HG03575 (cell line): Measurements from ENCODE around the gene RGL1.

Experiments used
- ATAC-seq: cut with Tn5 transposase; IDR thresholded peaks from one replicate; pipeline ENCODE4 v1.9.1; 2021; ENCODE audit not compliant: unreplicated experiment, insufficient number of reproducible peaks, low FRiP score; ENCODE audit errors: extremely low read depth

RGL1 gene

DNA sequence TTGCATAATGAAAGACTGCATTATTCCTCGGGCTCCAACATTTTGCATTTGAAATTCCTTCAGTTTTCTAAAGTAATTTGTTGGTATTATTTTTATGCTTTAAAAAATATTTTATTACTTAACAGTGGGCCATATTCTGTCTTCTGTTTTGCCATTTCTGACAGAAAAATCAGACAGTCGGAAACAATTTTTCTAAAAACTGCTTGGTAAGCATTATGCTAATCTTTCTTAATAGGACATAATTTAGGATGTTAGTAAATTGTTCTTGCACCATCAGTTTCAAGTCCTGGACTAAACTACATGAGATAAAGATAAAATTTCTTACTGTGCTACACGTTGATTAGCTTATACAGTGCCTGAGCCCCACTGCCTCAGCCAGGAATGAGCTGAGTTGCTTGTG lies 11.2 kb downstream of the RGL1 start:
- ATAC-seq: no peak

DNA sequence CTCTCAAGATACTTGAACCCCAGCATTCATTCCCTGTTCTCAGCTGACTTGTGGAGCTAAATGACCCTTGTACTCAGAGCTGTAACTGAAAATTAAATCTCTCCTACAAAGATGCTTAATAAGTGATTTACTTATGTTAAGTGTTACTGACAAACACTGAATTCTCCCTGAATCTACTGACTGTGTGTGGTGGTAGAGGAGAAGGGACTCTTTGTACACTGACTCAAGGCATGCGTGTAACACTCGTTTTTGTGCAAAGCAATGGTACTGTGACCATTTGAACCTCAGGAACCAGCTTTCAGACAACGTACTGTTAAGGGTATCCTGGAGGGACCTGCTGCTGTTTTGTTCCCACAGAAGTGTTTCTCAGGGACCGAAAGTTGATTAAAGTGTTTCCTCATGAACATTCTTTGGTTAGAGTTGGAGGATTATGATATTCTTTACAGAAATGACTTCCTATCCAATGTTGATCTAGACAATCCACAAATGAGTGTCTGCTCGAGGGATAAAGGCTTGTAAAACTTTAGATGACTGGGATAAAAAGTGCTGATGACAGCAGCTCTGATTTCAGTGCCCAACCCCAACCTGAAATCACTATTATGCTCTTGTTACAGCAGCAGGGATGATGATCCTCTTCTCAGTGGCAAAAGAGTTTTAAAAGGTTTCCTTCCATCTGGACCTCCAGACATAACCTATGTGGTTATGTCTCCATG lies 12.8 kb downstream of the RGL1 start:
- no peak for ATAC-seq

DNA sequence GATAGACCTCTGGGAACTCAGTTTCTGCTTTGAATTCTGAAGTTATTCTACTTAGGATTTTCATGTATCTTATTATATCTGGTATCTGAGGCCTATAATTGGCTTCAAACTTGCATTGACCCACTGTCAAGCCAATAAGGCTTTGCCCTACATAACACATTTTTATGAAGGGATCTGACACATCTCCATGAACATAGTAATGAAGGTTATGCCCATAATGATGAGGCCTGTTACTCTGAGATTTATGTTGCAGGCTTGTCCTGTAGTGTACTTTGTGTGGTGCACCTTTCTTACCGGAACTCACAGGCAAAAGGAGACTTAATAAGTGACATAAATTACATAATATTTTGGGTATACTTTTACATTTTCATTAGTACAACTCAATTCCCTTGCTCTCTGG lies 14.1 kb downstream of the RGL1 start:
- ATAC-seq: no peak

DNA sequence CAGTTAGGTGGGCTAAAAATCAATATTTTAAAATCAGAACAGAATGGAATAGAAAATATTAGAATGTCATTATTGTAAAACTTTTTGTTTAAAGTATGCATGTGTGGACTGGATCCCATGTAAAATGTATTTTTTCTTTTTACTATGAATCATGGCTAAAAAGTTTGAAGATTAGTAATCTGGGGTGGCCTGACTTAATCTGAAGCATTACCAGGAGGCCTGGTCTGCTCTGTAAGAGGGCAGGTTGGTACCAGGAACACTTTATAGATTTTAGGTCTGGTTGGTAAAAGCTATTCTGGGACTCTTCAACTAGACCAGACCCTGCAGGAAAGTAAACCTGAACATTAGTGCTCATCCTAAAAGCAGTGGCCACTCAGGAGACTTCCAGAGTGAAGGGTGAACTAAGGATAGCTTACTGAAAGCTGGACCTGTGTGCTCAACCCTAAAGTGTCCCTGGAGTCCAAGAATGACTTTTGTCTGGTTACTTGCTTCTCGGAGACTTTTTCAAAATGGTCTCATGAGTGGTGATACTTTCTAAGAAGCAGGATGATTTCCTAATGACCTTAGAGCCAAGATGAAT lies 16.5 kb downstream of the RGL1 start:
- ATAC-seq: no peak

DNA sequence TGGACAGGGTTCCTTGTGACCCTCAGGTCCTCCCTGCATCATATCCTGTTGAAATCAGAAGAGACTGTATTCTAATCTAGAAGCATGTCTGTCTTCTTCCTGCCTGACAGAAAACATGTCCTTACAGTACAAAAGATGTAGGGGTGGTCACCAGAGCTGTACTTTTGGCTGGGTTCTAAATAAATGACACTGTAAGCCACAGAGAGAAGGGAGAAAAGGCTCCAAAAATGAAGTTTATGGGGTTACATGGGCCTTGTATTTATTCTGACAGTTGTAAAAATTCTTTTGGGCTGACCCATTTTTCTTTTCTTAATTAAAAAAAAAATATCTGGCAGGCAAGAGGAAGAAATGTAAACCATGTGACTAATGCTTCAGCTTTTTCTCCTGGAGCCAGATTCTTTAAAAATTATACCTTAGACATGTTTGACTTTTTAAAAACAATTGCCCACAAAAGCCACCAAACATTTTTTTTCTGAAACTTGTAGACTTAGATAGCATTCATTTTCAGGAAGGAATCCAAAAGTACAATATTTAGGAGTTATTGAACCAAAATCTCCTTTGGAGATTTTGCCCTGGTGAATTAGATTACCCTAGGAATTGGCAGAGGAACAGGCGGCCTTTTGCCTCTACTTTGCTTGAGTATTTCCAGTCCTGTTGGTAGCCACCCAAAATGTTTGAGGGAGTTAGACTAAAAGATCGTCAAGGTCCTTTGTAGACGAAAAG lies 17.1 kb downstream of the RGL1 start:
- ATAC-seq: no peak

DNA sequence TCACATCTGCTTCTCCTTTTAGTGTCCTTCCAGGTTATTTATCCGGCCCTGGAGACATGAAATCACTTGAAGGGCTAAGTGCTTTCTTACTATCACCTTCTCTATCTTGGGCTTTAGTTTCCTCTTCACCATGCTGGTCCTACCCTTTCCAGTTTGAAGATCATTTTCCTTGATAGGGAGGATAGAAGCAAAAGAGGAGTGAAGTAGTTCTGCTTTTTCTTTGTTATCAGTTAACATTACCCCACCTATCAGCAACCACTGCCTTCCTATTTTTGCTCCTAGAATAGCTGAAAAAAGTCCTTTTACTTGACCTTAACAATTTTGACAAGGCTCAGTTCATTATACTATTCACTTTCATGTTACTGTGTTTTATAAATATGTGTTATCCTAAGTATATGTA lies 19.4 kb downstream of the RGL1 start:
- ATAC-seq: no peak

DNA sequence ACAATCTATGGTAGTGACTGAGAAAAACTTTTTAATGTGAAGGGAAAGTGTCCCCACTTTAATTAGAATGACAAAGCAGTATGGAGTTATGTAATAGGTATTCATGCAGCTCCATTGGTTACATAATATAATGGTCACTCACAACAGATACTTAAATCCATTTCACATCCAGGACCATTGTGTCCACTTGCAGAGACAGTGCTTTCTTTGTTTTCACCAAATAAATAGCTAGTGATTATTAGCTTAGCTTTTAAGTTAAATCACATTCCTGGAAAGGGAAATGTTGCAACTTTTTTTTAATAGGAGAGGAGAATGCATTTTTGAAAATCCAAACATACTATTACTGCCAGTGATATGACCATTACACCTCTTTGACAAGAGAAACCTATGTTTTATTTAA lies 22.9 kb downstream of the RGL1 start:
- ATAC-seq: no peak

DNA sequence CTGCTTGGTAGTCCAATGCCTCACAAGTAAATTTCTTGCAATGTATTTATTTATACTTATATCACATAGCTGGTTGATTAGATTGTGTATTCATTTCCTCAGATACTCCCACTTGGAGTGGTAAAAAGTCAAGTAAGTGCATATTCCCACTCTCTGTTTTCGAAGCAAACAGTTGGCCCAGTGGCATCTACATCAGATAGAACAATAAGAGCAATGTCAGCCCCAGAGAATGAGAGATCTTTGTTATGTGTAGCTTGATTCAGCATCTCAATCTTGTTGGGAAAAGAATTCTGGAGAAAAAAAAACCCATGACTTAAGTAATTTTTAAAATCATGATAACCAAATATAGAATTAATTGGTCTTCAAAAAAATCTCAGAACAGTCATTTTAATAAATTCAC lies 25.5 kb downstream of the RGL1 start:
- ATAC-seq: no peak

DNA sequence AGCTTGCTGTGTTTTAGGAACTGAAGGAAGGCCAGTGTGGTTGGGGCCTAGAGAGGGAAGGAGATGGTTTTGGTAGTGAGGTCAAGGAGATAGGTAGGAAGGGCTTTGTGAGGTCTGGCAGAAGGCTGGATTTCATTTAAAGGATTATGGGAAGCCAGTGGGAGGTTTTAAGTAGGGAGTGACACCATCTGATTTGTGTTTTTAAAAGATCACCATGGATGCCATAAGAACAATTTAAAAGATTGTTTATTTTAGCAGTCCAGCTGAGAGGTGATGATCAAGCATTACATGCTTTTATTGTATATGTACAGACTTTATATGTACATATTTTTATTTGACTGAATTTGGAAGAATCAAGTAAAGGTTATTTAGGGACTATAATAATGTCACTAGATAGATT lies 26.4 kb downstream of the RGL1 start:
- no peak for ATAC-seq

DNA sequence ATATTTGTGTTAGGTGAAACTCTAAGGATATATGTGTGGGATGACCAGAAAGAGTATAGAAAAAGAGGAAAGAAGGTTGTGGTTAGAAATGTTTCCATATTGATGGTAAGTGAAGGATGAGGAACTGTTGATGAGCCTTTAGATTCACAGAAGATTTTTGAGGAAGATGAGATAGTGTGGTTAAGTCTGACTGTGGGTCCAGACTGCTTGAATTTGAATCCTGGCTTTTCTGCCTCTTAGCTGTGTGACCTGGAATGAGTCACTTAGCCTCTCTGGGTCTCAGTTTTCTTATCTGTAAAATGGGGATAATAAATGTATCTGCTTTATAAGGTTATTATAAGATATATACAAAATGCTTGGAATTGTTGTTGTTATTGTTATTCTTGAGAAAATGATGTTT lies 27.5 kb downstream of the RGL1 start:
- no peak for ATAC-seq

DNA sequence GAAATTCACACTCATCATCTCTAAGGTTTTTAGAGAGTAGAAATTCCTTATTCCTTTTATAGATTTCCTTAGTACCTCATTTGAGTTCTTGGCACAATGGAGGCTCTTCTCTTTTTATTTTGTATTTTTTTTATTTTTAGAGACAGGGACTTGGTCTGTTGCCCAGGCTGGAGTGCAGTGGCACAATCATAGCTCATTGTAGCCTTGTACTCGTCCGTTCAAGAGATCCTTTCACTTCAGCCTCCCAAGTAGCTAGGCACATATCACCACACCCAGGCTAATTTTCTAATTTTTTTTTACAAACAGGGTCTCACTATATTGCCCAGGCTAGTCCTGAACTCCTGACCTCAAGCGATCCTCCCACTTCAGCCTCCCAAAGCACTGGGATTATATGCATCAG lies 29.6 kb downstream of the RGL1 start:
- no peak for ATAC-seq

DNA sequence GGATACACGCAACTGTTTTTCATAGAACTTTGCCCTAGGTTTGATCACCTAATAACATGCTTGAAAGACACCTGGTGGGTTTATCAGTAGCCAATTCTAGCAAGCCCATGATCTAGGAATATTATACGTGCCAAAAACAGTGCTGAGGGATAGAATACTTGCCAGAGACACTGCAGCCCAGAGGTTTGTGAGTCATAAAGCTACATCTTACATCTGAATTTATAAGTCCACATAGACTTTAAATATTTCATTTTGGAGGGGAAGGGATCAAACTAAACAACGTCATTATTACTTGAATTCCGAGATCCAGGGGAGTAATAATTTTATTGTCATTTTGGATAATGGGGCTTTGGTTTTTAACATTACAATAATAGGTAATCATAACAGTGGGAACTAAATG lies 31.7 kb downstream of the RGL1 start:
- ATAC-seq: no peak

DNA sequence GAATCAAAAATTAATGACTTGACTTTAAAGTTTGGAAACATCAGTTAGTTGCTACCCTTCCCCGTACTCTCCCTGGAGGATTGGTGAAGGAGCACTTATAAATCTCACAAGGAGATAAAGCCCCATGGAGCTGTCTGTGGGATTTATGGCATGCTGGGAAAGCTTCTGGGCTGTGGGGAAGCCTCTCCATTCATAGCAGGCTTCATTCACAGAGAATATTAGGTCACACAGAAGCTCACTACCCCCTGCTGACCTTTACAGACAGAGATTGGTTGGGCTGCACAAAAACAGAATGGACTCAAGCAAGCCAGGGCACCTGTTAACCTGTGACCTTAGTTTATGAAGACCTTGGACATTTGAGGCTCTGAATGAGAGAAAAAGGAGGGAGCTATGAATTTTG lies 32.1 kb downstream of the RGL1 start:
- no peak for ATAC-seq

DNA sequence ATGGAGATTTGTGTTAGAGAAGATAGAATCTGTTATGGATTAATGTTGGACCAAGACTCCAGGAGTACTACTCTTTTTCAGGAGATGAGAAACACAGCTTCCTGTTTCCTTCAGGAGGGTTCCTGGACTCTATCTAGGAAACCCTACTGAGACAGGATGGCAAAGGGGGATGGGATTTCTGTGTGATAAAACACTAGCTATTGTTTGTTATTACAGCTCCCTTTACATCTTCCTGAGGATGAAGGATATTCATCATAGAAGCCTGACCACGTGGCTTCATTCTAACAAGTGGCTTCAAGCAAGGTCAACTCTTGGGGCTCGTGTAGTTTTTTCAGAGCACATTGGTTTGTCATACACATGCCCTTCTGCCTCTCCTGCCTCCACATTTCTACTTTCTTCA lies 33.3 kb downstream of the RGL1 start:
- no peak for ATAC-seq

DNA sequence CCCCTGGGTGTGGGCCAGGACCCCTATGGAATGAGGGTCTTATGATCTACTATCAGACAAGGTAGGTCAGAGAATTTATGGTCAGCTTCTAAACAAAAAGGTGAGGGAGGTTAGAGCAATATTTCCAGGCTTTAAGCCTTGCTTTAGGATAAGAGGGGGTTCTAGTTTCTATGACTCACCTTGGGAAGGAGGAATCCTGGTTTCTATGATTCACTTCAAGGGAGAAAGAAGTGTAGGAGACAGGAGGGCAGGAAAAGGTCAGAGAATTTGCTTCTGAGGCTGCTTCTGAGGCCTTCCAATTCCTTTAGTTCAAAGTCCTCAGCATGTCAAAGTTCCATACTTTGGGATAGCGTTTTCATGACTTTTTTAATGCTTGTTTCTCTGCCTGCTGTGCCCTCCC lies 35.2 kb downstream of the RGL1 start:
- no peak for ATAC-seq

DNA sequence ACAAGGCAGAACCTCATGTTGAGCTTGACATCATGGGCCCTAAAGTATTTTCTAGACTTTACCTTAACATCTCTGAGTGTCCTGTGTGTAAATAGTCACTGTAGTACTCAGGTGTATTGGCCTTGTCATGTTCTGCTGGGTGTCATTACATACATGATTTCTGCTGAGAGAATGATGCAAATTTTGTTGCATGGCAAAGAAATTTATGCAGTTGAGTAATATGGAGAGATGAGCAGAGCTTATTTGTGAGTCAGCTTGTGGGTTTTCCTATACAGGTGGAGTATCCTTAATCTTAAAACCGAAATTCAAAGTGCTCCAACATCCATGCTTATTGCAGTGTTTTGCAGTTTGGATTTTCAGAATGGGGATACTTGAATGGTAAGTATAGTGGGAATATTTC lies 36.6 kb downstream of the RGL1 start:
- no peak for ATAC-seq

DNA sequence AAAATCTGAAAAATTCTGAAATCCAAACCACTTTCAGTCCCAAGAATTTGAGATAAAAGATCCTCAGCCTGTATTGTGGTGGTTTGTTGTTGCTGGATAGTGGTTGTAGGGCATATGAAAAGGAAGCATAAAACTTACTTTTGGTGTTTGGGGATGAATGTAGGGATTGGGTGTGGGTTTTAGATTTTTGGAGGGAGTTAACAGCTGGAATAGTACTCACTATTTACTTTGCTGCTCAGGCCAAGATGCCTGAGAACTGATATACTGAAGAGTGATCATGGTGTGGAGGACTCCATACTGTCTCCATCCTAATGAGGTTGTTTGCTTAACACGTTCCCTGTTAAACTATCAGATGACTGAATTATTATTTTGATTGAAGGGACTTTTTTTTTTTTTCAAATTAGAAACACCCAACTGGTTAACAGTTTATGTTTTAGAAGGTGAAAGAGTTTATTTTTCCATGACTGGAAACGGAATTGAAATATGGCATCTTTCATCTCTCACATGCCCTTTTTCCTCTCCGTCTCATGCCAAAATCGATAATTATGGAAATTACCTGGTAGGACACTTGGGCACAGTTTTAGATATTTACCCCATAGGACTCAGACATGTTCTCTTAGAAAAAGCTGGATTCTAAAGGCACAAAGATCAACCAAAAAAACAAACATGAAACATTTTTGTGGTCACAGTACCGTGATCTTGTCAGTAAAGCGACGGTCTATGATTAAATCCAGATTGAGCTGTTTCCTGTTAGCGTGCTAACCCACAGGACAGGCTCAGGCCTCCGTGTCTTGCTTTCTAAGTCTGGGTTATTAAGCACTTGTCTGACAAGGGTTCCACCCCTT lies 37.3 kb downstream of the RGL1 start:
- peak; percentile 63 for ATAC-seq

DNA sequence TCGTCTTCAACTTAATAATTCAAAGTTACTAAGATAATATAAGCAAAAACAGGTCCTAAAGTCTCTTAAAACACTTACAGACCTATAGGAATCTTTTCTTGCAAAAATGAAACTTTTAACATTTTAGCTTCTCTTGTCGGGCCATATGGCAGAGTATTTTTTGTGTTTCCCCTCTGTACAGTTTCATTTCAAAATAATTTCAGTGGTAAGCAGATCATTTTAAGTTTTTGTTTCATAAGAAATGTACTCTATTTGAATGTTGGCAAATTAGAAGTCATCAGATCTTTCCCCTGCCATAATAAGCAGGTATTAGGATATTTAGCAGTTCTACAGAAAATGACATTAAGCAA lies 37.9 kb downstream of the RGL1 start:
- peak; percentile 24 for ATAC-seq

DNA sequence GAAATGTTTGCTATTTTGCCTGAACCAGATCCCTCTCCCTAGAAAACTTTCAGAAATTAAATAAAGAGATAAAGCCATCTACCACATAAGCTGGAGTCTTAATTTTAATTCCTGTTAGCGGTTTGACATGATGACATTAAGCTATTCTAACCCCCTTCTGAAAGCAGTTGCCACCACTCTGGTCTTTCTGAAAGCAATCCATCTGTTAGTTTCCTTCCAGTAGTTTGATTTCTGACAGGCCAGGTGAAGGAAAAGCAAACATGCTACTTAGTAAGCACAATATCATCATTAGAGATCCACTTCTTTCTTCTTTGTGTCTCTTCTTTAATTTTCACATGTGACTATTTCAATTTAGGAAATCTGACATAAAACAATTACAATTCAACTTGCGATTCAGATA lies 39.9 kb downstream of the RGL1 start:
- no peak for ATAC-seq

DNA sequence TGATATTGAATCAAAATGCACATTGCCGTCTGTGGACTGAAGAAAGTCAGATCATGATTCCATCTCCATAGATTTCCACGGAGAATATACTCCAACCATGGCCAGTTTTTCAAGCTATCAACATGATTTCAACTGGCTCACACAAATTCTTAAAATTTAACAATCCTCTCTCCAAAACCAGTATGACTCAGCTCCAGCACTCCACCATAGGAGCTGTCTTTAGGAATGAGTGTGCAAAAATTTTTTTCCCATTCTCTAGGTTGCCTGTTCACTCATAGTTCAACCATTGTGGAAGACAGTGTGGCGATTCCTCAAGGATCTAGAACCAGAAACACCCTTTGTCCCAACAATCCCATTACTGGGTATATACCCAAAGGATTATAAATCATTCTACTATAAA lies 40.8 kb downstream of the RGL1 start:
- ATAC-seq: no peak
